Upper lobe of right lung (tissue), 1 donor: ENCODE measurements around the gene CABLES1. TPM values are rescaled to one million over a fixed set of nuclear protein-coding genes. Genes with fewer than 3 reads are reported as not detected.

Experiments
- ATAC-seq: fragments of 200-7000 bp; cut with Tn5 transposase; one replicate; pipeline ENCODE4 v1.9.1; 2020; ENCODE audit warnings: mild to moderate bottlenecking, moderate library complexity
- DNase-seq: peaks from one replicate; pipeline ENCODE4 v3.0.0-alpha.2; 2020
- H3K27ac ChIP-seq: fragments of 200-600 bp; one replicate; pipeline ENCODE4 v1.8.0; 2022
- H3K27me3 ChIP-seq: fragments of 200-600 bp; one replicate; pipeline ENCODE4 v1.8.0; 2022; ENCODE audit warnings: mild to moderate bottlenecking
- H3K36me3 ChIP-seq: fragments of 200-600 bp; one replicate; pipeline ENCODE4 v1.8.0; 2022
- H3K4me1 ChIP-seq: fragments of 200-600 bp; one replicate; pipeline ENCODE4 v1.8.0; 2022
- H3K4me3 ChIP-seq: fragments of 200-600 bp; one replicate; pipeline ENCODE4 v1.8.0; 2022; ENCODE audit warnings: mild to moderate bottlenecking
- H3K9me3 ChIP-seq: fragments of 200-600 bp; one replicate; pipeline ENCODE4 v1.8.0; 2022
- CTCF ChIP-seq: fragments of 200-600 bp; IDR thresholded peaks from one replicate; pipeline ENCODE4 v1.8.0; 2022; ENCODE audit warnings: antibody characterized with exemption
- intact Hi-C: fragments of 100-400 bp; cut with DNase I; formaldehyde crosslinking; loops from one replicate; pipeline ENCODE4 v1.11.0; 2022
- total RNA-seq: library from RNA; stranded (reverse); fragmentation: NEBNext Ultra II Directional; extraction: Animal tissue kit (Norgen Biotek cat#: 25700); gene quantifications from one replicate; pipeline ENCODE4 v1.2.1, GENCODE V29; 2021
- donor health status: DM: no; HTN: yes; CAD: no; lungs with severe emphysema.

Gene CABLES1
- total RNA-seq, 1 donor from 2014 or later = 39.5 TPM

DNA sequence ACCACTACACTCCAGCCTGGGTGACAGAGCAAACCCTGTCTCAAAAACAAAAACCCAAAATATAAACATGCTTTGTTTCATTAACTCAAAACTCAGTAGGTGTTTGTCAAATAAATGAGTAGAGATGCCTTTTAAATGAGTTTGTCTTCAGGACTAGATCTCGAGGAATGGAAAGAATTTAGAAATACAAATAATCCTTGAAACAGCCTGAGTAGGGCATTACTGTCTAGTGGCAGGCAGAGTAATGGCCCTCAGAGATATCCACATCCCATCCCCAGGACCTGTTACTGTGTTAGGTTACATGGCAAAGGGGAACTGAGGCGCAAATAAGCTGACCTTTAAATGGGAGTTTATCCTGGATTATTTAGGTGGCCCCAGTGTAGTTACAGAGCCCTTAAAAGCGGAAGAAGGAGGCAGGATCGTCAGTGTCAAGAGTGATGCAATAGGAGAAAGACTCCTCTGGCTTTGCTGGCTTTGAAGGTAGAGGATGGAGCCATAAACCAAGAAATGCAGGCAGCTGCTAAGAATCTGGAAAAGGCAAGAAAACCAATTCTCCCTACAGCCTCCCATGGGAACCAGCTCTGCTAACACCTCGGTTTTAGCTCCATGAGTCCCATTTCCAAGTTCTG is 63.0 kb downstream of the CABLES1 start:
- Histone ChIP-seq H3K9me3 (no peaks in the 10 kb centered on the region), H3K27me3 (no peaks in the 10 kb centered on the region), H3K27ac (no peak overlapping the region), H3K36me3 (peaks cover 5% of the 10 kb centered on the region), H3K4me1 (peaks cover 27% of the 10 kb centered on the region), H3K4me3 (no peak overlapping the region)
- intact Hi-C loops = no loop called here
- TF ChIP-seq CTCF = no peak
- no peak for ATAC-seq
- no peak for DNase-seq

- ATAC-seq (no peak), DNase-seq (no peak)
- no peak overlapping the region for H3K27ac ChIP-seq
- TF ChIP-seq CTCF = no peak
- H3K36me3 ChIP-seq = peaks cover 5% of the 10 kb centered on the region
- no peaks in the 10 kb centered on the region for H3K9me3 ChIP-seq
- intact Hi-C loops = no loop called here
- H3K27me3 ChIP-seq = no peaks in the 10 kb centered on the region
- peaks cover 12% of the 10 kb centered on the region for H3K4me1 ChIP-seq
- no peak overlapping the region for H3K4me3 ChIP-seq
Measured at GRCh38 chr18:23200756-23201155, 65.5 kb downstream of the CABLES1 start.

DNA sequence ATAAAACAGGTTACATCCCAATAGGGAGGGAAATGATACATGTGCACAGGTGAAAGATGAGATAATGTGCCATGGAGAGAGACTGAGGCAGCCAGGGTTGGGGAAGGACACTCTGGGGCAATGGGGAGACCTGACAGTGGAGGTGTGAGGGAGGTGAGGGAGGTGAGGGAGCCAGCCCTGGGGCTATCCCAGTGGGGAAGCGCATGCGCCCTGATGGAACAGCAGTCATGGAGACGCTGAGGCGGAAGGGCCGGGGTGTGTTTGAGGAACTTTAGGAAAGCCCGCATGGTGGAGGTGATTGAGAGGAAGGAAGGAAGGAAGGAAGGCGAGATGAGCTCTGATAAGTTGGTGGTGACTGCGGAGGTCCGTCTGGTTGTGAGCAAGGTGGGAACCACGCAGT is 66.5 kb downstream of the CABLES1 start:
- no peak overlapping the region for H3K4me3 ChIP-seq
- no peak for TF ChIP-seq CTCF
- H3K36me3 ChIP-seq = peaks cover 5% of the 10 kb centered on the region
- H3K27me3 ChIP-seq = no peaks in the 10 kb centered on the region
- H3K9me3 ChIP-seq = no peaks in the 10 kb centered on the region
- intact Hi-C loops = no loop called here
- ATAC-seq (no peak), DNase-seq (no peak)
- H3K27ac ChIP-seq = no peak overlapping the region
- H3K4me1 ChIP-seq = peaks cover 2% of the 10 kb centered on the region

DNA sequence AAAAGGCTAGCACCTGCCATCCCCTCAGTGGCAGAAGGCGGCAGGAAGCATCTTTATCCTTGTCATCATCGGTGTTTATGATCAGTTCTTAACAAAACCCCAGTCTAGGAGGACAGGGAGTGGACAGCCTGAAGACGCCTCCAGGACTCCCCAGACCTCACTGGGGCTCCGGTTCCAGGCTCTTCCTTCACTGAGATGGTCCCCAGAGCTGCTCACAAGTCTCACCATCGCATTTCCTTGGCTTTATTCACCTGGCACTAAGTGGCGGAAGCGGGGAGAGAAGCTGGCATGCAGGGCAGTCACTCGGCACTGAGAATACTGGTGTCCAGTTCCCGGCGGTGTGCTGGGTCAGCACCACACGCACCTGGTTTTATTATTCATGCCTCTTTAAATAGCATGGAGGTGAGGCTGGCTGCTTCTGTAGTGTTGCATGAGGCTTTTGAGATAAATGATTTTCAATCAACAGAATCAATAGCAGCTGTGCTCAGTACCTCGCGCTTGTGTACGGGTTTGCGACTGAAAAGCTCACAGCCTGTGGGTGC is 68.7 kb downstream of the CABLES1 start:
- intact Hi-C loops = no loop called here
- no peak for TF ChIP-seq CTCF
- H3K4me3 ChIP-seq = no peak overlapping the region

DNA sequence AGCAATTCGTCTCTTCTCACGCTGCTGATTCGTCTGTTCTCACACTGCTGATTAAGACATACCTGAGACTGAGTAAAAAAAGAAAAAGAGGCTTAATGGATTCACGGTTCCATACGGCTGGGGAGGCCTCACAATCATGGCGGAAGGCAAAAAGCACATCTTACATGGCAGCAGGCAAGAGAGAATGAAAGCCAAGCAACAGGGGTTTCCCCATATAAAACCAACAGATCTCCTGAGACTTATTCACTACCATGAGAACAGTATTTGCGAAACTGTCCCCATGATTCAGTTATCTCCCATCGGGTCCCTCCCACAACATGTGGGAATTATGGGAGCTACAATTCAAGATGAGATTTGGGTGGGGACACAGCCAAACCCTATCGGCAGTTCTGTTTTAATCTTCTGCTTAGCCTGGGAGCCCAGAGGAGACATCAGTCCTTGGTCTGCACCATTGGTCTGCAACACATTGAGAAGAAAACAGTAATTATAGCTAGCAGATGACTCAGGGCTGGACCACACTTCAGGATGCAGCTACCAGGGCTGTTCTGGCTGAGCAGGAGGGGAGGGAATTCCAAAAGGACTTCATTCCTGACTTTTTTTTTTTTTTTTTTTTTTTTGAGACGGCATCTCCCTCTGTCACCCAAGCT is 69.4 kb downstream of the CABLES1 start:
- H3K4me3 ChIP-seq = no peak overlapping the region
- intact Hi-C loops = no loop called here
- no peak for DNase-seq
- no peaks in the 10 kb centered on the region for H3K27me3 ChIP-seq
- TF ChIP-seq CTCF = no peak
- H3K4me1 ChIP-seq = peaks cover 6% of the 10 kb centered on the region
- H3K36me3 ChIP-seq = no peaks in the 10 kb centered on the region
- H3K9me3 ChIP-seq = no peaks in the 10 kb centered on the region
- no peak for ATAC-seq
- H3K27ac ChIP-seq = no peak overlapping the region

More for the DNA sequence above, 68.7 kb downstream of the CABLES1 start:
- Histone ChIP-seq H3K27ac (no peak overlapping the region), H3K4me1 (no peaks in the 10 kb centered on the region), H3K9me3 (no peaks in the 10 kb centered on the region), H3K27me3 (no peaks in the 10 kb centered on the region), H3K36me3 (no peaks in the 10 kb centered on the region)
- no peak for DNase-seq
- ATAC-seq = no peak
